IPS DF 19.7 (cell line): Measurements from ENCODE around the gene RTN1.

Source experiments
- DNase-seq: peaks from one replicate; pipeline ENCODE4 v3.0.0-alpha.2; 2013; ENCODE audit warnings: low read depth, low spot score

The RTN1 gene, protein sequence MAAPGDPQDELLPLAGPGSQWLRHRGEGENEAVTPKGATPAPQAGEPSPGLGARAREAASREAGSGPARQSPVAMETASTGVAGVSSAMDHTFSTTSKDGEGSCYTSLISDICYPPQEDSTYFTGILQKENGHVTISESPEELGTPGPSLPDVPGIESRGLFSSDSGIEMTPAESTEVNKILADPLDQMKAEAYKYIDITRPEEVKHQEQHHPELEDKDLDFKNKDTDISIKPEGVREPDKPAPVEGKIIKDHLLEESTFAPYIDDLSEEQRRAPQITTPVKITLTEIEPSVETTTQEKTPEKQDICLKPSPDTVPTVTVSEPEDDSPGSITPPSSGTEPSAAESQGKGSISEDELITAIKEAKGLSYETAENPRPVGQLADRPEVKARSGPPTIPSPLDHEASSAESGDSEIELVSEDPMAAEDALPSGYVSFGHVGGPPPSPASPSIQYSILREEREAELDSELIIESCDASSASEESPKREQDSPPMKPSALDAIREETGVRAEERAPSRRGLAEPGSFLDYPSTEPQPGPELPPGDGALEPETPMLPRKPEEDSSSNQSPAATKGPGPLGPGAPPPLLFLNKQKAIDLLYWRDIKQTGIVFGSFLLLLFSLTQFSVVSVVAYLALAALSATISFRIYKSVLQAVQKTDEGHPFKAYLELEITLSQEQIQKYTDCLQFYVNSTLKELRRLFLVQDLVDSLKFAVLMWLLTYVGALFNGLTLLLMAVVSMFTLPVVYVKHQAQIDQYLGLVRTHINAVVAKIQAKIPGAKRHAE

DNA sequence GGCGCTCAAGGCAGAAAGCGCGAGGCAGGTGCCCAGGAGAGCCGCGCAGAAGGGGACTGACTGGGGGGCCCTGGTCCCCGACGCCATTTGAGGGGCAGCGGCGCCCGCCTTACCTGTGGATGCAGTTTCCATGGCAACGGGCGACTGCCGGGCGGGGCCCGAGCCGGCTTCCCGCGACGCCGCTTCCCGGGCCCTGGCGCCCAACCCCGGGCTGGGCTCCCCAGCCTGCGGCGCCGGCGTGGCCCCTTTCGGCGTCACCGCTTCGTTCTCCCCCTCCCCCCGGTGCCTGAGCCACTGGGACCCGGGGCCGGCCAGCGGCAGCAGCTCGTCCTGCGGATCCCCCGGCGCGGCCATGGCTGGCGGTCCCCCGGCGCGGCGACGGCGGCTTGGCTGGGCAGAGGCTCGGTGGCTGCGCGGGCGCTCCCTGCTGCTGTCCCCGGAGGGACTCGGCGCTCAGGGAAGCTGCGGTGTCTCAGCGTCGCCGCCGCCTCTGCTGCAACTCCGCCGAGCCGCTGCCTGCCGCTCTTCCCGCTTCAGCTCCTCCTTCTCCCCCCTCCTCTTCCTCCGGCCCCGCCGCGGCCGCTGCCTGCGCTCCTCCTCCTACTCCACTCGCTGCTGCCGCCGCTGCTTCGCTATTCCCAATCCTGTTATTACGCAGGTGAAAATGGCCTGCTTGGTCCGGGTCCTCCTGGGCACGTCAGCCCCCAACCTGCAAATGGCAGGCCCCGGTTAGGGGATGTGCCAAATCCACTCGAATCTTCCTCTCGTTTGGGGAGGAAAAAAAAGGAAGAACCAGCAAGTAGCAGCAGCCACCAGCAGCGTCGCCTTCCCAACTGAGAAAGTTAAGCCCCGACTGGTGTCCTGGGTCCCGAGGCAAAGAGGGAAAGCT, at the start of gene RTN1:
Gene RTN1, minus strand, starts transcription at position 500 of the 889 bp plus-strand sequence. Its CDS starts 146 bp downstream, at position 354.
- no peak for DNase-seq

DNA sequence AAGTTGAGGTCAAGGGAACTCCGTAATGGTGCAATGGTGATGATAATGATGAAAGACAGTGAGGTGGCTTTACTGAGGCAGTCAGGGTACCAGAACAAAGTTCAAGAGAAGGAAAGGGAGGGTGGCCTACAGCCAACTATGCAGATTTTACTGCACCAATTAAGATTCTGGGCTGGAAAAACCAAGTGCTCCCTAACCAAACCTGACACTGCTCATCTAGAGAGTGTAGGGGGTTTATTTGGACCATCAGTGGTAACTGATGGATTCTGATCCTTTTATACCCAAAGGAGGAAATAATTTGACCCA, 49.8 kb upstream of the RTN1 start:
- DNase-seq, result no peak

DNA sequence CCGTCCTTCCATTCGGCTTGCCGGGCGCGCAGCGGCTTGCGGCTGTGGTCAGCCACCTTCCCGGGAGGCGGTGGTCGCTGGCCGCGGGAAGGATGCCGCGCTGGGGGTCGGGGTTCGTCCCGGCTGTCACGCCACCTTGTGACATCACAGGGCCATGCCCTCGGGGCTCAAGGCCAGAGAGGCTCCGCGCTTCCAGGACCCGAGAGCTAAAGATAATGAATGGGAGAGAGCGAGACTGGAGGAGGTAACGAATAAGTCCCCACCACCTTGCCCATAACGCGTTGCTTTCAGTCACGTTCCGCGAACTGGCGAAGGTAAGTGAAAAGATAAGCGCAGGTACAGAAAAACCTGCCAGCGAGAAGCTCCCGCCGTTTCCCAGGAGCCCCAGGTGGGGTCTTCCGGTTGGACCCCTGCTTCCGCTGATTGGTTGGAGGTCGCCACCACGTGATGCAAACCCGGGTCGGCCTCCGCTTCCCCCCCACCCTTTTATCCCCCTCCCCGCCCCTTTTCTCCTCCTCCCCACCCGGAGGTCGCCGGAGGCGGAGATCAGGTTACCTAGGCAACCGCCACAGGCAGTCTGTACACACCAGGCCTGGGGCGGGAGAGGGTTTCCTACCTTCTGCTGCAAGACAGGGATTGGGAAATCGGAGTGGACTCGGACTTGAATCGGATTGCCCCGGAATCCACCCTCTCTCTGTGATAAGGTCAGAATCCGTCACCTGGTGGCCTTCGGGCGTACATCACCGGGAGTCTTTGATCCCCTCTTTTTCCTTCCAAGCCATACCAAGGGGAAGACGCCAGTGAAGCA, 49.2 kb upstream of the RTN1 start, which contains the start of gene LRRC9:
Gene LRRC9, plus strand, starts transcription at position 575 of the 808 bp plus-strand sequence.
- DNase-seq, result peak; percentile 79

DNA sequence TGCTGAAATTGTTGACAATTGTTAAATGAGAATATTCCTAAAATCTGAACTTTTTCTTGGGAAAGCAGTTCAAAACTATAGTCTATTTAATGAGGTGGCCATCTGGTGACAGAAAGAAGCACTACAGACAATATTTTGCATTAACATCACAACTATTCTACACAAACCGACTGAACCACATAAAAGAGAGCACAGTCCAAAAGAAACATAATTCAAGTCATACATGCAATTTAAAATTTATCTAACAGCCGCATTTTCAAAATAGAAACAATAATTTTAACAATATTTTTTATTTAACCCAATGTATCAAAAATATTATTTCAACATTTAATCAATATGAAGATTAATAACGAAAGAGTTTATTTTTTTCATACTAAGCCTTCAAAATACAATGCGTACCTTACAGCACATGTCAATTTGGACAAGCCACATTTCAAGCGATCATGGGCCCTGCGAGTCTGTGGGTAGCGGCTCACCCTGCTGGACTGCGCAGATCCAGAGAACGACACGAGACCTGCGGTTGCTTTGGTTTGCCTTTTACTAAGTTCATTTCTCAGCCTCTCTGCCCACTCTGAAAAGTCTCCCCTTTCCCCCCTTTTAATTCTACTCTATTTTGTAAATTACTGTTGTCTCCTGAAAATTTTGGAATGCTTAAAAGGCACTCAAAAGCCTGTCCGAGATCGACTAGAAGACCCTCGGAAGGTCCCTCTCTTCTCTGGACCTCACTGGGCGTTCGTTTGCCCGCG, 48.4 kb upstream of the RTN1 start:
- DNase-seq, result no peak

DNA sequence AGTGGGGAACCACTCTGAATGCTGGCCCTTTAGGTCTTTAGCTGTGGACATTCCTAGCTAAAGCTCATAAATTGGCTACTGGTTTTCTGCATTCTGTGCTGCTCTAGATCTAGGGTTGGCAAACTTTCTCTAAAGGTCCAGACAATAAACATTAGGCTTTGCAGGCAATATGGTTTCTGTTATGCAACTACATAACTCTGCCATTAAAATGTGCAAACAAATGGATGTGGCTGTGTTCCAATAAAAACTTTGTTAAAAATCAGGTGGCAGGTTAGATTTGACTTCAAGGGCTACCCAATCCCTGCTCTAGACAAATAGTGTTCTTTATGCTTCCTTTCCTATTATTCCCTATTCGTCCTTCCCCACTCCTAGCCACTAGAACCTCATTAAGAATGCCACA, 42.6 kb upstream of the RTN1 start:
- DNase-seq, result no peak

DNA sequence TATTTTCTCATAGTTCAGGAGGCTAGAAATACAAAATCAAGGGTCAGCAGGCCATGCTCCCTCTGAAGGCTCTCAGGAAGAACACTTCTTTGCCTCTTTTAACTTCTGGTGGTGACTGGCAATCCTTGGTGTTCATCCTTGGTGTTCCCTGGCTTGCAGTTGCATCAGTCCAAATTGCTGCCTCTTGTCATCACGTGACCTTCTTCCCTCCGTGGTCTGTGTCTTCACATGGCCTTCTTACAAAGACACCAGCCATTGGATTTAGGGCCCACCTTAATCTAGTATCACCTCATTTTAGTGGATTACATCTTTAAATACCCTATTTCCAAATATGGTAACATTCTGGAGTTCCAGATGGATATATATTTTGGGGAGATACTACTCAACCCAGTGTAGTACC, 41.9 kb upstream of the RTN1 start:
- DNase-seq, result no peak

DNA sequence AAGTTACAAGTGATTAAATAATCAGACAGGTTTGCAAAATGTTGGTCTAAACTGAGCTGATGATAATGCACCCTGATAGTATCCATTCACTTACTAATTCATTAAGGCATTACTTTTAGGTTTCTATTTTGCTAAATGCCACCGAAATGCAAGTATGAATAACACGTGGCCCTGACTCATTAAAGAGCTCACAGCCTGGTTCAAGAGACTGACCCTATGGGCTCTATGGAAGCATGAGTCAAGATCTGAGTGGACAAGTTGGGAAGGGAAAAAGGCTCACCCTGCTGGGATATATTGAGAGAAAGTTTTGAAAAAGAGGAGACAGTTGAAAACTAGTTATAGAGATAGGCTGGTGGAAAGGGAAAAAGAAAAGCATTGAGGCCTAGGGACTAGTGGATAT, 34.6 kb upstream of the RTN1 start:
- no peak for DNase-seq

DNA sequence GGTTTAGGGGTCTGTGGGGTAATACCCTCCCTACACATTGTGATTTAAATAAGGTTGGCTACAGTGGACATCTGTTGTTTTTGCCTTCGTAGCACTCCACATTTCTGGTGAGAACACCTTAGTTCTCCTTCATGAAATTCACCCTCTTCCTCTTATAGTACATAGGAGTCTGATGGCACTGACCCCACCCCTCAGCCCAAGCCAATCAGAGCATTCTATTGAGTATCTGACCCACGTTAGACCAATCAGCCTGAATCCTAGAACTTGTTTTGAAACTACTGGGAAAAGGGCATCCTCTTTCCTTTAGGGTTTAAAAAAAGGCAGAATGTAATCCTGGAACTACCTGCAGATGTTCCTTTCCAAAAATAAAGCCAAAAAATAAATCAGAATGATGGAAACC, 33.6 kb upstream of the RTN1 start:
- no peak for DNase-seq

DNA sequence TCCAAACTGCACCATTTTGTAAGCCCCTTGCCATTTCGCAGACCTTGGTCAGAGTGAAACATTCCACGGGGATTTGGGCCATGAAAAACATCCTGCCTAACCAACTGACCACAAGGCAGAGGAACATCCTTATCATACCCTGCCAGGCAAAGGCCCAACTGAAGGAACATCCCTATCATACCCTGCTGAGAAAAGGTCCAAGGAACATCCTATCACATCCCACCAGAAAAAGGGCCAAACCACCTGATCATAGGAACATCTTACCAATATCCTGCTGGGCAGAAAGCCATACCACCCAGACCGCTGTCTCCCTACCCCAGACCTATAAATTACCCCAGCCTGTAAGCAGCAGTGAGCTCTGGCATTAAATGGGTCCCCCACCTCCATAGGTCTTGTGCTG, 30.0 kb upstream of the RTN1 start:
- no peak for DNase-seq

DNA sequence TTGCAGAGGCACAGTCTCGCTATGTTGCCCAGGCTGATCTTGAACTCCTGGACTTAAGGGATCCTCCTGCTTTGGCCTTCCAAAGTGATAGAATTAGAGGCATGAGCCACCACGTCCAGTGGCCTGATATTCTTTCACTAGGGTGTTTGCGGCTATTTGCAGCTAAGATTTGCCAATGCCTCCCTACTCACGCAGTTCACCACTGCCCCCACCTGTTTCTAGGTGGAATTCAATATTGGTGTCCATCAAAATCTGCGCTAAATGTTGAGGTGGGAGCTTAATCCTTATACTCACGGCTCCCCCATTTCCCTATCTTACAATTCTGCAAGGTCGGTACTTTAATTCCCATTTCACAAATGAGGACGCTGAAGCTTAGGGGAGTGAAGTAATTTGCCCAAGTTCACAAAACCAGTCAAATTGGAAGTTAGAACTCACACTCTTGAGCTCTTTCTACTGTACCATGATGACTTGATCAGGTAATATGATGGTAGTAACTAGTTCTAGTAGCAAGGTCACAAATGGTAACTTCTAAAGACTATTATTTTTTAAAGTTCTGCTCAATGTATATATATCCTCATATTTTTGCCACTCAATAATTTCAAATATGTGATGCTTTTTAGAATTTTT, 27.3 kb upstream of the RTN1 start:
- DNase-seq, result no peak

DNA sequence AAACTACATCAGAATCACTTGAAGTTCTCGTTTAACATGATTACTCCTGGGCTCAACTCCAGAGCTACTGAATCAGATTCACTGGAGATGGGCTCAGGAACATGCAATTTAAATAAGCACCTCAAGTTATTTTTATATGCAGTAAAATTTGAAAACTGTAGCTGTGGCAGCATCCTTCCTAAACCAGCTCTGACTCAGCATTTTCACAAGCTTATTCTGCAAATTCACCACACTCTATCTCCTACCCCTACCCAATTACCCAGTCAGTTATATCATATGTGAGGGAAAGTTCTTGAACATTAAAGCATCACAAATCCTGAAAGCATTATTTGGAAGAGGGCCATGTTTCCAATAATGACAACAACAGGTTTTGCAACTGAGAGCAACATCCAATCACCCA, 25.1 kb upstream of the RTN1 start:
- no peak for DNase-seq

DNA sequence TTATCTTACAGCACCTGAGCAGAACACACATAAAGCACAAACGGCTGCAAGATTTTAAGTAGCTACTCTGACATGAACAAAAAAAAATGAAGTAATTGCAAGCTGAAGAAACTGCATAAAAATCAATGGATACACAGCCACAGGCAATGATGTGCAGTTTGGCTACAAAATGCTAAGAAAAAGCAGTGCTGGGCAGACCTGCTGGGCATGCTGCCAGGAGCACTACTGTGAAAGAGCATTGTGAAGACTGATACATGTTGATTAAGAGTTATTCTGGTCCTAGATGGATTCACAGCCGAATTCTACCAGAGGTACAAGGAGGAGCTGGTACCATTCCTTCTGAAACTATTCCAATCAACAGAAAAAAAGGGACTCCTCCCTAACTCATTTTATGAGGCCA, 20.1 kb upstream of the RTN1 start:
- no peak for DNase-seq

DNA sequence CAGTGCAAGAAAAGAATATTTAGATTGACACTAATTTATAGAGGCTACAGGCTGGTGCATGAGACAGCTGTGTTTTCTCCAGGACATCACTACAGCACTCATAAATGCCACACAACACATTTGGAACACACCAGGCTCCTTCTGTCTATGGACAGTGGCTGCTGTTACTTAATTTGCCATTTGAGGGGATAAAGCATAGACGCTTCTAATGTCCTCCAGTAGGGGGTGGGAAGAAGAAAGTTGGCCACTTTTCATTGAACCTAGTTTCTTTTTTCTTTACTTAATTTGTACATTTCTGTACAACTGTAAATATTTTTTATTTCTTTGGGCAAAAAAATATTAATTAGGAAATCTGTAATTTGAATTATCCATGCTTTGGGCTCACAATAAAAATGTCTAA, 12.4 kb upstream of the RTN1 start:
- no peak for DNase-seq

DNA sequence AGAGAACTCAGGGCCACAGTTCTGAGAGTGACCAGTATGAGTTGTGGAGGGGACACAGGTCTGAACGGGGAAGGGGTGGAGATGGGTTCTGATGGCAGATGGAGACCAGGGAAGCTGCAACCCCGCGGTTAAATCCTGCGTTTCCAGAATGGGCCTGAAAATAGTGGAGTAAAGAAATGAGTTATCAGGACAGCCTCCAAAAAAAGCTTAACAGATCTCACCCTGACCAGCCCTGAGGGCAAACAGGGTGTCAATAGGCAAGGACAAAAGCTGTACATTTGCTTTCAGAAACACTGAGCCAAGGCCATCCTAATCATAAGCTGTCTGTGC, 555 bp upstream of the RTN1 start:
- DNase-seq, result no peak

DNA sequence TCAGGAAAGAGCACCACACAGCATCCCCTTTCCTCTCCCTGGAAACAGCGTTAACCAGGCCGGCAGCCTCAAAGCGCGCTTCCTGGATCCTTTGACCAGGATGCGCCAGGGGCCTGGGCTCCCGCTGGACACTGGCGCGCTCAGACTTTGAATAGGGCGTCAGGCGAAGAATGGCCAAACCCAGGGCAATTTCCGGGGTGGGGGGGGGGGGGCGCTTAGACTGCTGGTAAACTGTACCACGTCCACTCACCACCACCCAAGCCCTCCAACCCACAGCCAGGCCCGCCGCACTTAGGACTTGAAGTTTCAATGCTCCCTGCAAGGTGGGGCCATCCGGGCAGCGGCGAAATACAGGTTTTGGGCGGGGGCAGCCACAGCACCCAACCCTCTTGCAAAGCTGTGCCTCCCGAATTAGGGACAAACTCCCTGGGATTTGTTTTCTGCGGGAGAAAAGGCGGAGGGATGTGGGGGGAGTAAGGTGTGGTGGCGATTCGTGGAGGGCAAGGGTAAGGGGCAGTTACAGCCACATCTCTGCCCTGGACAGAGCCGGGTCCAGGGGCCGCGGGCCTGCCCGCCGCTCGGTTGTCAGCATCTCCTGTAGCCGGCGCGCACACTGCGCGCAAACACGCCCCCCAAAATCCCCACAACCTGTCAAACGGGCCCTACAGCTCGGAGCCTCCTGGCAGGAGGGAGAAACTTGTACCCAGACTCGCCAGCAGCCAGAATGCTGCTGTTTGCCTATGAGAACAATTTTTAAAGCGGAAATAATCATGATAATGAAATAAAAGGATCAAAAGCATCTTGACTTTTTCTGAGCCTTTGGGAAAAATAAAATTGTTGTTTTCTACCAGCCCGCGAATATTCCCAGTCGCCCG, 958 bp downstream of the RTN1 start:
- no peak for DNase-seq

DNA sequence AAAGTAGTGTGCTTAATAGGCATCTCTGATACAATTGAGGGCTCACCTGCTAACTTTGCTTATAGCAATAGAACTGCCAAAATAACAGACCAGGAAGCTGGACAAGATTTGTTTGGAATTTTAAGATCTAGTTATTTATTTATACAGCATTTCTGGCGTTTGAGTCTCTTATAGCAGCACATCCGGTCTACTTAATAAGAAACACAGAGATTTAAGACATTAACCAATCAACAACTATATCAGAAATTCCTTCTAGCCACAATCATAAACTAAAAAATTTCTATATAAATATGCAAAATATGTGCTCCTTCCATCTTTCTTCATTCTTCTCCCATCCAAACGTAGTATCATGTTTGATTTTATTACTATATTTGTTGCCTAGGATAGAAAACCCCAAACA, 2.6 kb downstream of the RTN1 start:
- DNase-seq, result no peak

DNA sequence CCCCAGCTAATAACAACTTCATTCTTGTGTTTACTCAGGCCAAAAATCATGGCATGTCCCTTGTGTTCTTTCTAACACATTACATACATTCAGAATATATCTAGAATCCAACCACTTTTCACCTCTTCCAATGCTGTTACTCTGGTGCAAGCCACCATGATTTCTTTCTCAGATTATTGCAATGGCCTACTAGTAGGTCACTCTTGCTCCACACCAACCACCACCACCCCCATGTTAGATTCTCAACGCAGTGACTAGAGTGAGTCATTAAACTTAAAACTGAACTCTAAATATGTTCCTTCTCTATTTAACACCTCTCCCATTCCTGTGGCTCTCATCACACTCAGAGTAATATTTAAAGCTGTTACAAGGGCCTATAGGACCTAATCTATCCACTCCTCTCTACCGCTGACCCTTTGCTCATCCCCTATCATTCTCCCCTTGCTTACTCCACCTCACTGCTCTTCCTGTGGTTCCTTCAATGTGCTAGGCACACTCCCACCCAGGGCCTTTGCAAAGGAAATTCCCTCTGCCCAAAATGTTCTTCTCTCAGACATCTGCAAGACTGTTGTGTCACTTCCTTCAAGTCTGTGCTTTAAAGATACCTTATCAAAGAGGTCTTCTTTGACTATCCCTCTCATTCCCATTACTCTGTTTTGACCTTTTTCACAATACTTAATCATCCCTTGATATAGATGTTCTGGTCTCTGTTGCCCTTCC, 6.6 kb downstream of the RTN1 start:
- DNase-seq, result no peak

DNA sequence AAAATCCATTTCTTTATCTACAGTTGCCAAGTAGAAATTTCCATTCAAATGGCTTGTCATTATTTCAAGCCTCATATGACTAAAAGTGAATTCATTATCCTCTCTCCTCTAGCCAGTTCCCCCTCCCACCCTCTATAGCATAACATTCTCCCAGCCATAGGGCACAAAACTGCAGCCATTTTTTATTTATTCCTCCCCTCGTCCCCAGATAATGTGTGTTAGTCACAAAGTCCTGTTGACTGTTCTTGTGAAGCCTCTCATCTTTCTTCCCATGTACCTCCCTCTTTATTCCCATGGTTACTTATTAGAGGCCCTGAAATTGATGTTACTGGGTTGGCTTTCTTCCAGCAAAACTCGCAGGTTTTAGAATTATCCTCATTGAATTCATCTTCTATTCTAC, 13.2 kb downstream of the RTN1 start:
- no peak for DNase-seq

DNA sequence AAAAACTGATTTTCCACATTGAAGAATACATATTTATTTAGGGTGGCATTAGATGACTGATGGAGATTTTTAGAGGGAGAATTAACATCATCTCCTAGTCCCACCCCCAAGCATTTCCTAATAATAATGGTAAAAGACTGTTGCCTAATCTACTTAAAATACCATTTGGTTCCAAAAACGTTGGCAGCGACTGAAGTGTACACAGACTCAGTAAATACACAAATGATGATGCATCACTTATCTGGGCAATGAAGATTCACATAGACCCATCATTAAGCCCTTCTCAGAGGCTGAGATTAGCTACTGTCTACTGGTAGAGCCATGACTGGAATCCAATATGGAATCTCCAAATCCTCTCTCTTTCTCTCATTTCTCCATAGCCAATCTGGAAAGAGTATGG, 18.2 kb downstream of the RTN1 start:
- no peak for DNase-seq
